ENCODE measurements around the gene AP2A2.

AP2A2 gene

GRCh38 chr11:925496-926301 is at the start of gene AP2A2:
AP2A2 (plus strand) TSS chr11:925870; CDS start chr11:926022, 152 bp downstream.
- TF ChIP-seq ZBTB7A (IDR thresholded peaks at IDR 0.05; ENCODE audit: low read depth) (peak; percentile 74; the same call in 1 of the 2 replicates), REST (IDR thresholded peaks at IDR 0.05; ENCODE audit: low read depth) (no peak), MAX (IDR thresholded peaks at IDR 0.05) (peak; percentile 53; the same call in 1 of the 2 replicates), EP300 (IDR thresholded peaks at IDR 0.05; ENCODE audit: borderline replicate concordance) (no peak; the same call in 1 of the 2 replicates), TAF1 (IDR thresholded peaks at IDR 0.05; ENCODE audit: low read depth) (peak; percentile 67; the same call in 1 of the 2 replicates), CEBPB (IDR thresholded peaks at IDR 0.05) (no peak), EGR1 (IDR thresholded peaks at IDR 0.05) (no peak), TCF12 (IDR thresholded peaks at IDR 0.05; ENCODE audit: low read depth) (peak; percentile 23; the same call in 1 of the 2 replicates), TEAD4 (IDR thresholded peaks at IDR 0.05) (no peak), RAD21 (IDR thresholded peaks at IDR 0.05; ENCODE audit: low read depth) (peak; percentile 26; the same call in 1 of the 2 replicates)

- TF ChIP-seq CREB1 (IDR thresholded peaks at IDR 0.05; ENCODE audit: low read depth), result no peak
- TF ChIP-seq, protein P1, sequence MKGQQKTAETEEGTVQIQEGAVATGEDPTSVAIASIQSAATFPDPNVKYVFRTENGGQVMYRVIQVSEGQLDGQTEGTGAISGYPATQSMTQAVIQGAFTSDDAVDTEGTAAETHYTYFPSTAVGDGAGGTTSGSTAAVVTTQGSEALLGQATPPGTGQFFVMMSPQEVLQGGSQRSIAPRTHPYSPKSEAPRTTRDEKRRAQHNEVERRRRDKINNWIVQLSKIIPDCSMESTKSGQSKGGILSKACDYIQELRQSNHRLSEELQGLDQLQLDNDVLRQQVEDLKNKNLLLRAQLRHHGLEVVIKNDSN (IDR thresholded peaks at IDR 0.05), result no peak
- TF ChIP-seq MAX (IDR thresholded peaks at IDR 0.05), result no peak
- no peak for TF ChIP-seq EGR1 (IDR thresholded peaks at IDR 0.05)
- TF ChIP-seq RAD21 (IDR thresholded peaks at IDR 0.05; ENCODE audit: low read depth), result no peak
- TF ChIP-seq NFIC (IDR thresholded peaks at IDR 0.05), result no peak
- TF ChIP-seq TEAD4 (IDR thresholded peaks at IDR 0.05), result no peak
- no peak for TF ChIP-seq ZBTB7A (IDR thresholded peaks at IDR 0.05; ENCODE audit: low read depth)
- no peak for TF ChIP-seq FOXM1 (IDR thresholded peaks at IDR 0.05; ENCODE audit: borderline replicate concordance, low read depth)
- TF ChIP-seq REST (IDR thresholded peaks at IDR 0.05; ENCODE audit: low read depth), result no peak
- TF ChIP-seq EP300 (IDR thresholded peaks at IDR 0.05; ENCODE audit: borderline replicate concordance), result no peak
- TF ChIP-seq TAF1 (IDR thresholded peaks at IDR 0.05; ENCODE audit: low read depth), result no peak
- TF ChIP-seq CEBPB (IDR thresholded peaks at IDR 0.05), result no peak
- no peak for TF ChIP-seq TCF12 (IDR thresholded peaks at IDR 0.05; ENCODE audit: low read depth)
- no peak for TF ChIP-seq YY1 (IDR thresholded peaks at IDR 0.05; ENCODE audit: low read depth)
Measured at GRCh38 chr11:876545-876944, 49.1 kb upstream of the AP2A2 start.

GRCh38 chr11:877565-877964 is 48.1 kb upstream of the AP2A2 start:
- TF ChIP-seq MAX (IDR thresholded peaks at IDR 0.05) (no peak), RAD21 (IDR thresholded peaks at IDR 0.05; ENCODE audit: low read depth) (no peak)
- TF ChIP-seq, protein P1 (IDR thresholded peaks at IDR 0.05), result 0 out of 2 replicates have a peak, but pooled peaks have one; percentile 6

- TF ChIP-seq FOXM1 (IDR thresholded peaks at IDR 0.05; ENCODE audit: borderline replicate concordance, low read depth) (no peak), CEBPB (IDR thresholded peaks at IDR 0.05) (no peak), TAF1 (IDR thresholded peaks at IDR 0.05; ENCODE audit: low read depth) (no peak), TCF12 (IDR thresholded peaks at IDR 0.05; ENCODE audit: low read depth) (no peak), REST (IDR thresholded peaks at IDR 0.05; ENCODE audit: low read depth) (no peak), YY1 (IDR thresholded peaks at IDR 0.05; ENCODE audit: low read depth) (no peak), MAX (IDR thresholded peaks at IDR 0.05) (no peak), RAD21 (IDR thresholded peaks at IDR 0.05; ENCODE audit: low read depth) (no peak), CREB1 (IDR thresholded peaks at IDR 0.05; ENCODE audit: low read depth) (no peak), TEAD4 (IDR thresholded peaks at IDR 0.05) (no peak), ZBTB7A (IDR thresholded peaks at IDR 0.05; ENCODE audit: low read depth) (no peak), EGR1 (IDR thresholded peaks at IDR 0.05) (no peak), NFIC (IDR thresholded peaks at IDR 0.05) (no peak), EP300 (IDR thresholded peaks at IDR 0.05; ENCODE audit: borderline replicate concordance) (no peak)
- TF ChIP-seq, protein P1 (IDR thresholded peaks at IDR 0.05), result no peak
Measured at GRCh38 chr11:880447-880846, 45.2 kb upstream of the AP2A2 start.
